HG03442 (cell line): ENCODE measurements around the gene GFY.

ENCODE experiments used
- ATAC-seq: cut with Tn5 transposase; IDR thresholded peaks from one replicate; pipeline ENCODE4 v1.9.1; 2021; ENCODE audit warnings: mild to moderate bottlenecking, moderate library complexity; ENCODE audit not compliant: unreplicated experiment

GFY gene

GRCh38 chr19:49408816-49409440 is 16.3 kb upstream of the GFY start:
- ATAC-seq: no peak

DNA sequence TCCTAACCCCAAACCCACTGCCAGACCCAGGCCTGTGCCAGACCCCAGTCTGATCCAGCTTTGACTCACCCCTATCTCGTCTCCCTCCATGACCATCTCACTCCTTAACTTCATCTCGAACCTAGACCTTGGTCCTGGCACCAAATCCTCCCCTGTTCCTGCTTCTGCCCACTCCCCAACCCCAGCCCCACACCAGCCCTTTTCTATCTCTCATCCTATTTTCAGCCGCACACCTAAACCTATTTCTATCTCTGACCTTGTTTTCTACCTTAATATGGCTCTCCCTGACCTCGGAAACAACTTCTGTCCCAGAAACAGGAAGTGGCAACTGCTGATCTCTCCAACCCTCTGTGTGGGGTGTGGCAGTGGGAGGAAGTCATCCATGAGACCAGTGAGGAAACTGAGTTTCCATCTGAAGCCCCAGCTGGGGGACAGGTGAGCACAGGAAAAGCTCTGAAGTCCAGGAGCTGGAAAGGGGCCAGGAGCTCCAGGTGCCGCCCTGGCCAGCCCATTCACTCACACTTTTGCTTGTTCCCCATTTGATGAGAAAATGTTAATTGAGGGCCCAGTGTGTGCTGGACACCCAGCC is 15.7 kb upstream of the GFY start:
- no peak for ATAC-seq

GRCh38 chr19:49411681-49412326 is 13.4 kb upstream of the GFY start:
- no peak for ATAC-seq

DNA sequence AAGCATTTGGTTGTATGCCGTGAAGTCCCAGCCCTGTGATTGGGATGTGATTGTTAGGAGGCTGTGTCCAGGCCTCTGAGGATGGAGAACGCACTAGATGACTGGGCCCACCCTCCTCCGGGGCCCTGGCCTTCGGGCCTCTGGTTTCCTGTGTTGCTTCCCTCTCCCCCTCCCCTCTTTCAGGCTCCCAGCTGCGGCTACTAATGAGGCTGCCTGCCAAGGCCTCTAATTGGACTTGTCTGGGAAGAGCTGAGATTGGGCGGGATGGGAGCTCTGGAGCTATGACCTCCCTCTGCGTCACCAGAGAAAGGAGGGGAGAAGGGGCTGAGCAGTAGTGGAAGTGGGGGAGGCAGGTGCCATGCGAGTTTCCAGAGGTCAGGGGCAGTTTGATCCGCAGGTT is 11.8 kb upstream of the GFY start:
- no peak for ATAC-seq

- ATAC-seq: no peak
These were observed 10.9 kb upstream of the GFY start for GRCh38 chr19:49414256-49414655.

DNA sequence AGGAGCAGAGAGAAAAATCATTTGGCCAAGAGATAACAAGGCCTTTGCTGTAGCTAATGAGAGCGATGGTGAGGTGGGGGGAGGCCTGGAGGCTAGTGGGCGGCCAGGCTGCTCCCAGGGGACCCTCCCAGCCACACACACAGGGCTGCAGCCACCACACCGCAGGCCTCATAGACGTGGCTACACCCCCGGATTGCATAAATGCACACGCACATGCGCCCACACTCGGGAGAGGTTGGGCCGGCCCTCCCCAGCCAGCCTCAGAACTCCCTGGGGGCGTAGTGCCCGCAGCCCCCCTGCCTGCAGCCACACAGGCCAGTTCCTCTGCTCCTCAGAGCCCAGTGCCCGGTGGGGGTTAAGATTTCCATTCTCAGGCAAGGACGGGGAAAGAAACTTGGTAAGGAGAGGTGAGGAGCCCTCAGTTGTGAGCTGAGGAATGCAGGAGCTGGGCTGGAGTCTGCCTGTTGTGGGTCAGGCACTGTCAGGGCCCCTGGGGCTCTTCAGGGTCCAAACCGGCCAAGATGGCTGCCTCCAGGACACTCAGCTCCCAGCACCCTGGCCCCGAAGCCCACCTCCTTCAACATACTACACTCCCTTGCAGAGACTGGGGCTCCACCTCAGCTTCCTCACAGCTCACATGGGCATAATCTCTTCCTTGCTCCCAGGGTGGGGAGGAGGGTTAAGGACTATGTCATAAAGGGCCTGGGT is 9.9 kb upstream of the GFY start:
- ATAC-seq: no peak

DNA sequence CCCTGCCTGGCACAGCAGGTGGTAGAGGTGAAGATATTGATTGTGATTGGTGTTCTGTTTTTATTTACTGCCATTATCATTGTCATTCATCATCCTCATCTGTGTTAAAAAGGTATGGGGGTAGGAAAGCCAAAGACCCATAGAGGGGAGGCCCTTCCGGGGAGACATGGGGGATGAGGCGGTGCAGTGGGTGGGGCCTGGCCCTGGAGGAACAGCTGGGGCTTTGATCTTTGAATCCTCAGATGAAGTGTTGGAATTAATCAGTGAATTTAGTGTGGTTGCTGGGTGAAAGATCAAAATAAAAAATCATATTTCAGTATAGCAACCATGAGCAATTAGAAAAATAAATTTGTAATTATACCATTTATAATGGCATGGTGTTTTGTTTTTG is 9.4 kb upstream of the GFY start:
- no peak for ATAC-seq

DNA sequence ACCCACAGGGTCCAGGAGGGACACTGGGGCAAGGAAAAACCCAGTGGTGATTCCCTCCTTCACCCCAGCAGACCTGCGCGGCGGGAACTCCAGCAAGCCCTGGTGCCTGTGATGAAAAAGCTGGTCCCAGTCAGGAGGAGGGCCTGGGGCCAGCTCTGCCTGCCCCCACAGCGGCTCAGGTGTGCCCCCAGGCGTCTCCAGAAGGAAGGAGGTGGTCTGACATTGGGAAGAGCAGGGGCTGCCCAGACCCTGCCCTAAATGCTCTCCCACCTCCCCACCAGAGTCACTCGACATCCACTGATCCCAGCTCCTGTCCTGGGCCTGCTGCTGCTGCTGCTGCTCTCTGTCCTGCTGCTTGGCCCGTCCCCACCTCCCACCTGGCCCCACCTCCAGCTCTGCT is 8.1 kb upstream of the GFY start:
- no peak for ATAC-seq

DNA sequence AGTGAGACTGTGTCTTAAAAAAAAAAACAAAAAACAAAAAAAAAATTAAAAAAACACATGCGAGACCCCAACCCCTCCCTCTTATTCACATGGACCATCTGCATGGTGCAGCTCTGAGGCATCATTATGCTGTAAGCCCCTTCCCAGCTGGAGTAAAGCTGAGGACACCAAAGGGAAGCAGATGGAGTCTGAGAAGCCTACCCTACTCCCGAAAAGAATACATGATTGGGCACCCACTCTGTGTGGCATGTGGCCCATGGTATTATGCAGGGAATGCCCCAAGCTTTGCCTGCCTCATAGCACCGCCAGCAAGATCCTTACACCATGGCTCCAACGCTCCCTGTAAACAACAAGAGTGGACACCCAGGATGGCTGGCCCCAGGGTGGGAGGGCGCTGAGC is 6.7 kb upstream of the GFY start:
- ATAC-seq: no peak

GRCh38 chr19:49419173-49419572 is 6.0 kb upstream of the GFY start:
- no peak for ATAC-seq

DNA sequence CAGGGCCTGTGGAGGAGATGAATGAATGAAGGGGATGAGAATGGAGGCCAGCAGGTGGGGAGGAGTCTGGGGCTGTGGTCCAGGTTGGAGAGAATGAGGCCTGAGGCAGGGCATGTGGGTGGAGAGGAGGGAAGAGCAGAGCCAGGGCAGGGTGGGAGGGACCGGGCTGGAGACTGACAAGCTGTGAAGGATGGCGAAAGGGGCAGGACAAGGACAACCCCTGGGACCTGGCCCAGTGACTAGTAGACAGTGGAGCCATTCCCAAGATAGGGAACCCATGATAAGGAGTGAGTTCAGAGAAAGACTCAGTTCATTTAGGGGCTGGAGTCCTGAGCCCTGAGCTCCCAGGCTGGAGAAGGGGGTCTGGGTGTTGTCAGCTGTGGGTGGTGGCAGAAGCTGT is 5.0 kb upstream of the GFY start:
- no peak for ATAC-seq

DNA sequence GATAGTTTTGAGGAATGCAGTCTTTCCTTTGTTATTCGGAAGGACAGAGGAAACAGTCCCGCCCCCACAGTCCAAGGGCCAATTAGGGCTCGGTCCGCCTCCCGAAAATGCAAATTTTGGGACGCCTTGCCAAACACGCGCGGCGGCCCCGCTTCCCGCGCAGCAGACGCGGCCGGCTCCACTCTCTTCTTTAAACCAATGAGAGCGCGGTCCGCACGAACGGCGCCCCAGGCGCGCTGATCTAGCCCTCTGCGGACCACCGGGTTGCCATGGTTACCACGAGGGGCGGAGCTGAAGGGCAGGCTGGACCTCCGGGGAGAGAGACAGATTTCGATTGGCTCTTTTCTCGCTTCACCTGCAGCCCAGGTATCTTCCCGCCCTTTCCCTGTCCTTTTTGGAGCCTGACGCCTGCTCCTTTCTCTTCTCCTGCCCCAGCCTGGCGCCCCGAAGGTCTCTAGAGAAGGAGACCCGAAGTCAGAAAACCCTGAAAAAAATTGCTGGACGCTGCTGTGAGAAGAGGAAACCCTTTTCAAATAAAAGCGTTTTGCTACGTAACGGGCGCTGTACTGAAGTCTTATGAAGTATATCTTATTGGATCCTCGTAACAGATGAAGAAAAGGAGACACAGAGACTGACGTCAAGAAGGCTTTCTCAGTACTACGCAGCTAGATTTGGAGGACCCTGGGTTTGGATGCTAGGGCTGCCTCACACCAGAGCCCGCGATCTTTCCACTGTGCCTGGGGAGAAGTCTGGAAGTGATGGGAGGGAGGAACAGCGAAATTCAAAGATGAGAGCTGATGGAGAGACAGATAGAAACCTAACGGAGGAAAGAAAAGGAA is 3.9 kb upstream of the GFY start:
- no peak for ATAC-seq

DNA sequence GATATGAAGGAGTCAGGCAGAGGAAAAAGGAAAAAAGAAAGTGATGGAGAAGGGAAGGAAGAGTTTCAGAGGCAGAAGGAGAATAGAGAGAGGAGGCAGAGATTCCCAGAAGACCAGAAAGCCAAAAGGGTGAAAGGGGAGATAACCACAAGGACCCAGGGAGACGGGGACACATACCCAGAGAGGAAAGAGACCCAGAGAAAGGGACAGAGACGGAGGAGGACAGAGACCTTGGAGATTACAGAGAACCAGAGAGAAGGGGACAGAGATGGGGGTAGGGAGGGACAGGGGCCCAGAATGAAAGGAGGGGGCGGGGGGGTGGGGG is 3.3 kb upstream of the GFY start:
- ATAC-seq: no peak

DNA sequence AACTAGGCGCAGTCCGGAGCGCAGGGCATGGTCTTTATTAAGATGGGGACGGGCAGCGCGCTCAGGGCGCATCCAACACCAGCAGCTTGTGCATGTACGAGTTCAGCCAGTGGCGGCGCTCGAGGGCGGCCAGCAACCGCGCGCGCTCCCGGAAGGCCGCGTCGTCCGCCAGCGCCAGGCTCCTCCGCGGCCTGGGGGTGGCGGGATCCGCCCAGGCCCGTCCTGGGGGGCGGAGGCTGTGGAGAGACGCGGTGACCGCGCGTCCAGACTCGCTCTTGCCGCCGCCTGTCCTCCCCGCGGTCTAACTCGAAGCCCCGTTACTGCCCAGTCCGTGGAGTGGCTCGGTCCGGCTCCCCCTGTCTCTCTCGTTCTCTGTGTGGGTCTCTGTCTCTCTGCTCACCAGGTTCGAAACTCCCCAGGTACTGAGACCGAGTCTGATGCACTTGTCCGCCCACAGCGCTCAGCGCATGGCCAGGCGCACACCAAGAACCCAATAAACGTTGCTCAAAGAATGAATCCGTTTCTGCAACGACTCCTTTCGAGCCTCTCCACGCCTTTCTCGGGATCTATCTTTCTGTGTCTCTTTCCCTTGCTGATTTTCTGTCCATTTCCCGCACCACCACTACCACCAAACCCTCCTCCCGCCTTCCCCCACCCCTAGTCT is 2.6 kb upstream of the GFY start:
- no peak for ATAC-seq

GRCh38 chr19:49423071-49423984 is 1.9 kb upstream of the GFY start, which contains the start of gene PTH2:
PTH2 (minus strand) TSS chr19:49423441; CDS start chr19:49423339, 102 bp downstream.
- ATAC-seq: no peak

DNA sequence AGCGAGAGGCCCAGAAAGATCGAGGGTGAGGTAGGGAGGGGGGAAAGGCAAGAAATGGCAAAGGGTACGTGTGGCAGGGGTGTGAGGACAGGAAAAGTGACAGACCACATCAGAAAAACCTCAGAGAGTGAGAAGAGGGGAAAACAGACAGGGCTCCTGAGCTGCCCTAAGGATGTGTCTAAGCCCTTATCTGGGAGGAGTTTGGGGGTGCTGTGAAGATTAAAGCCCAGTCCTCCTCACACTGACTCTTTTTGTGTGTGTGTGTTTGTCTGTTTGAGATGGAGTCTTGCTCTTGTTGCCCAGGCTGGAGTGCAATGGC is 1.2 kb upstream of the GFY start:
- no peak for ATAC-seq

- ATAC-seq: no peak
These were observed 869 bp downstream of the GFY start for GRCh38 chr19:49425922-49426592.

DNA sequence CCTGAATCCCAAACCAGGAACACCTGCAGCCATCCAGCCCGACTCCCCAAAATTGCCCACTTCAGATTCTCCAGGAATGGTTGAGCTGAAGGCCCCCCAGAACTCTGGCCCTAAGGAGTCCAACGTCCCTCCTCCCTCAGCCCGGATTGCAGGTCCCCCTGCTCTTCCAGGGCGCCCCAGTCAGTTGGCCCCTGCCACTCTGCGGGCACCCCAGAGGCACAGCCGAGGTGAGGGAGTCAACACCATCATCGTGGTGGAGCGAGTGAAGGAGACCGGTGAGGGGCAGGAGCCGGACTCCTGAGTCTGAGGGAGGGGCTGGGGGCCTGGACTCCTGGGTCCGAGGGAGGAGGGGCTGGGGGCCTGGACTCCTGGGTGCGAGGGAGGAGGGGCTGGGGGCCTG is 2.2 kb downstream of the GFY start:
- ATAC-seq: no peak

DNA sequence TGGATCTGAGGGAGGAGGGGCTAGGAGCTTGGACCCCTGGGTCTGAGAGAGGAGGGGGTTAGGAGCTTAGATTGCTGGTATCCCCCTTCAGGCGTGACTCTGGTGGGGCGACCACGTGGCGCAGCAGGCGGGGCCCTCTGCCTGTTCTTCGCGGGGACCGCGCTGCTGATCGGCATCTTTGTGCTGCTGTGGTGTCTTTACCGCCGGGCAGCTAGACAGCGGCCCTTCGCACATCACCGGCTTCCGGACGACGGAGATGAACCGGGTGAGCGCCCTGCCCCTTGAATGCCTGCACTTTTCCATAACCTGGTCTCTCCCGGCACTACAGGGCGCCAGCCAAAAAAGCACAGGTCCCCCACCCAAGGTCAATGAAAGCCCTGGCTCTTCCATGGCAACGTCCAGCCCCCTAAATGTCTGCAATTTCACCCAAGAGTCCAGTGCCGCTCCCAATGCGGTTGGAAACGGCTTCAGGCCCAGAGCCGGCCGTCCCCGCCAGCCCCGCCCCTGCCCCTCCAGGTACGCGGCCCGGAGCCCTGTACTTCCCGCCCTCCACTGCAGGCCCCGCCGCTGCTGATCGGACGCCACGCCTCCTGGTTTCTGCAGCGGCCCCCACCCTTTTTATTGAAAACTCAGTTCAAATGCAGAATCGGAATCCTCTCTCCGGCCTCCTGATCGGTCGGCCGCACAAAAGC is 2.8 kb downstream of the GFY start:
- ATAC-seq: no peak
